Progenitor cell of endocrine pancreas (in vitro differentiated cells): ENCODE results near the gene GRHL3. TPM values are rescaled to one million over a fixed set of nuclear protein-coding genes. Genes with fewer than 3 reads are reported as not detected.

Experiments
- DNase-seq: peaks from one replicate; pipeline ENCODE4 v3.0.0; 2021; ENCODE audit warnings: low spot score; ENCODE audit not compliant: unreplicated experiment
- H3K27ac Mint-ChIP-seq: 2 replicates; pipeline ENCODE4 v1.8.0; 2021; ENCODE audit warnings: mild to moderate bottlenecking, moderate library complexity, mixed read lengths
- H3K27me3 Mint-ChIP-seq: 2 replicates; pipeline ENCODE4 v1.8.0; 2021; ENCODE audit warnings: mixed read lengths
- H3K36me3 Mint-ChIP-seq: 2 replicates; pipeline ENCODE4 v1.8.0; 2022; ENCODE audit warnings: mixed read lengths; ENCODE audit not compliant: insufficient read depth
- H3K4me1 Mint-ChIP-seq: 2 replicates; pipeline ENCODE4 v1.8.0; 2021; ENCODE audit warnings: low read depth, mixed read lengths
- H3K4me3 Mint-ChIP-seq: 2 replicates; pipeline ENCODE4 v1.8.0; 2021; ENCODE audit warnings: low read depth, mild to moderate bottlenecking, moderate library complexity, mixed read lengths
- H3K9me3 Mint-ChIP-seq: 2 replicates; pipeline ENCODE4 v1.8.0; 2021; ENCODE audit warnings: low read depth, mixed read lengths
- total RNA-seq: library from RNA; stranded (reverse); gene quantifications from 2 replicates; pipeline ENCODE4 v1.2.1, GENCODE V29; 2021
- TF ChIP-seq, protein P1 (sequence below): fragments of 200-600 bp; sonication (generic); IDR thresholded peaks from one replicate; pipeline ENCODE4 v1.5.0; 2021; ENCODE audit warnings: antibody characterized with exemption, mild to moderate bottlenecking; ENCODE audit not compliant: unreplicated experiment

Gene GRHL3
- total RNA-seq, 1 donor from 2014 or later = 4.9 TPM

DNA sequence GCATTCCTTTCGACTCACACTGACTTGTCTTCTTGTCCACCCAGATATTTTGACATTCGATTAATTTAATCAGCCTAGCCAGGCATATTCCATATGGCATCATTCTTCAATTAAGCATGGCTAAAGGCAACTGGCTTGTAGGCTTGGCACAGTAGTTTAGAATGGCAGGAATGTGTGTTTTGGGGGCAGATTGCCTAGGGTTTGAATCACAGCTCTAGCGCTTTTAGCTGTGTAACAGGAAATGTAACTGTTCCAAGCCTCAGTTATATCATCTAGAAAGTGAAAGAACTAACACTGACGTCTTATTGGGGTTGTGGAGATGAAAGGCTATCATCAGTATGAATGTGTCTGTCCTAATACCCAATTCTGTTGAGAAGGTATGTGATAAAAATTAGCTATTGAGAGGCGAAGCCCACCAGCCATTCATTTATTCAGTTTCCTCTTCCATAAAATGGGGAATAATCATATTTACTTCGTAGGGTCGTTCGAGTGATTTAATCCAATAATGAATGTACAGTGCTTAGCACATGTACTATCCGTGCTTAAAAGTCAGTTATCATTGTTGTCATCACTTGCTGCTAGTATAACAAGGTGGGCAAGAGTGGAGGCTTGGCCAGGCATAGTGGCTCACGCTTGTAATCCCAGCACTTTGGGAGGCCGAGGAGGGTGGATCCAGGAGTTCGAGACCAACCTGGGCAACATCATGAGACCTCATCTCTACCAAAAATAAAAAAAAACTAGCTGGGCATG is 41.6 kb upstream of the GRHL3 start:
- Mint-ChIP-seq H3K27me3 (no peaks in the 10 kb centered on the region), H3K4me3 (no peak overlapping the region), H3K27ac (no peak overlapping the region), H3K36me3 (peaks cover 2% of the 10 kb centered on the region), H3K9me3 (peaks cover 12% of the 10 kb centered on the region), H3K4me1 (peaks cover 7% of the 10 kb centered on the region)
- DNase-seq = no peak
- TF ChIP-seq, protein P1, sequence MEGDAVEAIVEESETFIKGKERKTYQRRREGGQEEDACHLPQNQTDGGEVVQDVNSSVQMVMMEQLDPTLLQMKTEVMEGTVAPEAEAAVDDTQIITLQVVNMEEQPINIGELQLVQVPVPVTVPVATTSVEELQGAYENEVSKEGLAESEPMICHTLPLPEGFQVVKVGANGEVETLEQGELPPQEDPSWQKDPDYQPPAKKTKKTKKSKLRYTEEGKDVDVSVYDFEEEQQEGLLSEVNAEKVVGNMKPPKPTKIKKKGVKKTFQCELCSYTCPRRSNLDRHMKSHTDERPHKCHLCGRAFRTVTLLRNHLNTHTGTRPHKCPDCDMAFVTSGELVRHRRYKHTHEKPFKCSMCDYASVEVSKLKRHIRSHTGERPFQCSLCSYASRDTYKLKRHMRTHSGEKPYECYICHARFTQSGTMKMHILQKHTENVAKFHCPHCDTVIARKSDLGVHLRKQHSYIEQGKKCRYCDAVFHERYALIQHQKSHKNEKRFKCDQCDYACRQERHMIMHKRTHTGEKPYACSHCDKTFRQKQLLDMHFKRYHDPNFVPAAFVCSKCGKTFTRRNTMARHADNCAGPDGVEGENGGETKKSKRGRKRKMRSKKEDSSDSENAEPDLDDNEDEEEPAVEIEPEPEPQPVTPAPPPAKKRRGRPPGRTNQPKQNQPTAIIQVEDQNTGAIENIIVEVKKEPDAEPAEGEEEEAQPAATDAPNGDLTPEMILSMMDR = no peak

DNA sequence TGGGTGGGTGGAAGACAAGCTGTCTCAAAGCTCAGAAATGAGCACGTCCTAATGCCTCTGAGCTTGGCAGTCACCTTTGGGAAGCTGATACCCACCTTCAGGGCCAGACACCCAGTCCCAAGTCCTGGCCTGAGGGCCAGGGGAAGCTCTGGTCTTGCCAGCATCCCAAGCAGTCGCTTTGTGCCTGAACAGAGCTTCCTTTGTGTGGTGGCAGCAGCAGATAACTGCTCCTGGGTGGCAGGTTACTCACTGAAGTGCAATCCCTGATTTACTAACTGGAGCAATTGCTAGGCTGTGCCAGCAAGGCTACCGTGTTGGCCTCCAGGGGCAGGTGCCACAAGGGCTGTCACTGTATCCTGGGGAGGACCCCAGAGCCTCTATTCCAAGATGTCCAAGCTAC is 40.4 kb upstream of the GRHL3 start:
- no peaks in the 10 kb centered on the region for H3K27me3 Mint-ChIP-seq
- no peak for DNase-seq
- TF ChIP-seq, protein P1 = no peak
- H3K36me3 Mint-ChIP-seq = peaks cover 1% of the 10 kb centered on the region
- H3K4me3 Mint-ChIP-seq = no peak overlapping the region
- H3K4me1 Mint-ChIP-seq = peaks cover 7% of the 10 kb centered on the region
- H3K27ac Mint-ChIP-seq = no peak overlapping the region
- peaks cover 7% of the 10 kb centered on the region for H3K9me3 Mint-ChIP-seq

DNA sequence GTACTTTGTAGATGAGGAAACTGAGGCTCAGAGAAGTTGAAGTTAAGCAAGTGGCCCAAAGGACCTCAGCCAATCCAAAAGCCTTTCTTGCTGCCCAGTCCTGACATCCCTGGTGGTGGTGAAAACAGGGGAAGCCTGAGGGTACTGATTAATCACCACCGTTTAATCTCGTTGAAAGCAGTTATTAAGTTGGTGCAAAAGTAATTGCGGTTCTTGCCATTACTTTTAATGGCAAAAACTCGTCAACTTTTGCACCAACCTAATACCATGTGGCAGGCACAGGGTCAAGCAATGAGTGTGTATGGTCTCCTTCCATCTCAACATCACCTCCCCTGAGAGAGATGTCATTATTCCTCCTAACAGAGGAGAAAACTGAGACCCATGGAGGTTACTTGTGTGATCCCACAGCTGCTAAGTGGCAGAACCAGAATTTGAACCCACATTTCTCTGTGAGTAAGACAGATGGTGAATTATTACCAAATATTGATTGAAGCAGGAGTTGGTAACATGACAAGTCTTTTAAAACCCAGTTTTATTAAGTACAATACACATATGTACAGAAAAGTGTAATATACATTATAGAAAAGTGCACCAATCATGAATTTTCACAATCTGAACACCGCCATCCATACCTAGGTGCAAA is 39.4 kb upstream of the GRHL3 start:
- Mint-ChIP-seq H3K27ac (no peak overlapping the region), H3K9me3 (peaks cover 4% of the 10 kb centered on the region), H3K36me3 (peaks cover 1% of the 10 kb centered on the region), H3K27me3 (no peaks in the 10 kb centered on the region), H3K4me3 (no peak overlapping the region), H3K4me1 (peaks cover 7% of the 10 kb centered on the region)
- TF ChIP-seq, protein P1 = no peak
- no peak for DNase-seq

DNA sequence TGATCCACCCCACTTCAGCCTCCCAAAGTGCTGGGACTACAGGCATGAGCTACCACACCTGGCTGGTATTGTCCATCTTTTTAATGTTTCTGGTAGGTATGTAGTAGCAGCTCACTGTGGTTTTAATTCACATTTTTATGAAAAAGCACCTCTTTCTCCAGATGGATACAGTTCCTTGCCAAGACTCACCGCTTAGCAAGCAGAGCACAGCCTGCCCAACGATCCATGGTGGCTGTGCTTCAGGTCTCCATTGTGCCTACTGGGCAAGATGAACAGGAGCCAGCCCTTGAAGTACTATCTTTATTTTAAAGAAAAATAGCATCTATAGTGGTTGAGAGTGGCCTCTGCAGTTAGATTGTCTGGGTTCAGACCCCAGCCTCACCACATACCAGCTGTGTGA is 37.6 kb upstream of the GRHL3 start:
- Mint-ChIP-seq H3K4me1 (peaks cover 12% of the 10 kb centered on the region), H3K27me3 (no peaks in the 10 kb centered on the region)
- TF ChIP-seq, protein P1 = no peak

DNA sequence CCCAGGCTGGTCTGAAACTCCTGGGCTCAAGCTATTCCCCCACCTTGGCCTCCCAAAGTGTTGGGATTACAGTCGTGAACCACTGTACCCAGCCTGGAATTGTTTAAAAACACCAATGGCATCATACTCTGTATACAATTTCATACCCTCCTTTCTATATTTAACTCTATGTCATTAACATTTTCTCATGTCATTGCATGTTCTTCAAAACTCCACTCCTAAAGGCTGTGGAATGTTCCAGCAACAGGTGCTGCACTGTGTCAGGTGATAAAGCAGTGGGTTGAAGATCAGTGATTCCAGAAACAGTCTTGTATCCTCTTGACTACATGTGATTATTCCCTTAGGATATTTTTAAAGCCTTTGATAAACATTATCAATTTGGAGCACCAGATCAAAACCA is 36.7 kb upstream of the GRHL3 start:
- H3K27me3 Mint-ChIP-seq = no peaks in the 10 kb centered on the region
- TF ChIP-seq, protein P1 = no peak
- peaks cover 1% of the 10 kb centered on the region for H3K36me3 Mint-ChIP-seq
- peaks cover 14% of the 10 kb centered on the region for H3K4me1 Mint-ChIP-seq
- no peak overlapping the region for H3K27ac Mint-ChIP-seq
- no peak overlapping the region for H3K4me3 Mint-ChIP-seq
- H3K9me3 Mint-ChIP-seq = peaks cover 4% of the 10 kb centered on the region
- no peak for DNase-seq

More for the DNA sequence above, 37.6 kb upstream of the GRHL3 start:
- Mint-ChIP-seq H3K4me3 (no peak overlapping the region), H3K27ac (no peak overlapping the region), H3K9me3 (peaks cover 4% of the 10 kb centered on the region), H3K36me3 (peaks cover 1% of the 10 kb centered on the region)
- DNase-seq = no peak
